ENCODE results near the gene NR1H2.
A peak's percentile ranks its signal among the peaks of the same experiment; 100 is the strongest.
"Not testable (repeated sequence)": the region's sequence is repeated elsewhere in the genome, so short reads cannot be mapped to it uniquely, and the experiment has no call there.

The NR1H2 gene

DNA sequence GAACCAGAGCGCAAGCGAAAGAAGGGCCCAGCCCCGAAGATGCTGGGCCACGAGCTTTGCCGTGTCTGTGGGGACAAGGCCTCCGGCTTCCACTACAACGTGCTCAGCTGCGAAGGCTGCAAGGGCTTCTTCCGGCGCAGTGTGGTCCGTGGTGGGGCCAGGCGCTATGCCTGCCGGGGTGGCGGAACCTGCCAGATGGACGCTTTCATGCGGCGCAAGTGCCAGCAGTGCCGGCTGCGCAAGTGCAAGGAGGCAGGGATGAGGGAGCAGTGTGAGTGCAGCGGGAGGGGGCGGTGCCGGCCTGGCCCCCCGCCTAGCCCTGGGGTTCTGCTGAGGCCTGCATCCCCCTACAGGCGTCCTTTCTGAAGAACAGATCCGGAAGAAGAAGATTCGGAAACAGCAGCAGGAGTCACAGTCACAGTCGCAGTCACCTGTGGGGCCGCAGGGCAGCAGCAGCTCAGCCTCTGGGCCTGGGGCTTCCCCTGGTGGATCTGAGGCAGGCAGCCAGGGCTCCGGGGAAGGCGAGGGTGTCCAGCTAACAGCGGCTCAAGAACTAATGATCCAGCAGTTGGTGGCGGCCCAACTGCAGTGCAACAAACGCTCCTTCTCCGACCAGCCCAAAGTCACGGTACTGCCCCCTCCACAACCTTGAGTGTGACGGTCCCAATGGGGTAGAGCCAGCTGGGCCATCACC is 2.1 kb downstream of the NR1H2 start:
- no peak for DNase-seq (ENCODE audit: low read depth in 2 of 2)

DNA sequence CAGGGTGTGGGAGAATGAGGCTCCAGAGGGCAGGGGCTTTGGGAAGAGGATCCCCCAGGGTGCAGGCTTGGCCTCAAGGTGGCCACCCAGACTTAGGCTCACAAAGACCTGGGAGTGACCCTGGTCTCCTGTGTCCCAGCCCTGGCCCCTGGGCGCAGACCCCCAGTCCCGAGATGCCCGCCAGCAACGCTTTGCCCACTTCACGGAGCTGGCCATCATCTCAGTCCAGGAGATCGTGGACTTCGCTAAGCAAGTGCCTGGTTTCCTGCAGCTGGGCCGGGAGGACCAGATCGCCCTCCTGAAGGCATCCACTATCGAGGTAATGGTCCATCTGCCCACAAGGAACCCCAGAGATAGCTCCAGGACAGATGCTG is 2.6 kb downstream of the NR1H2 start:
- no peak for DNase-seq (ENCODE audit: low read depth in 2 of 2)

DNA sequence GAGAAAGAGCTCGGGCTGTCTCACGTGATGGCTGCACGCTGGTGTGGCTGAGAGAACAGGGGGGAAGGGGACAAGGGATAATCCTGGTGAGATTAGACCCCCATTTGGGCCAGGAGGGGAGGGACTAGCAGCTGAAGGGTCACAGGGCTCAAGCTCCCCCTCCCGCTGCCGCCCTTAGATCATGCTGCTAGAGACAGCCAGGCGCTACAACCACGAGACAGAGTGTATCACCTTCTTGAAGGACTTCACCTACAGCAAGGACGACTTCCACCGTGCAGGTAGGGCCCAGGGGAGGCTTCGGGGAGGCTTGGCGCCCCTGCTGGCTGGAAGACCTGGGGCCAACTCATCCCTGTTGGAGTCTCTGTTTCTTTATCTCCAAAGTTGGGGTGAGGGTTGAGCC is 3.3 kb downstream of the NR1H2 start:
- DNase-seq (ENCODE audit: low read depth in 2 of 2) = no peak

DNA sequence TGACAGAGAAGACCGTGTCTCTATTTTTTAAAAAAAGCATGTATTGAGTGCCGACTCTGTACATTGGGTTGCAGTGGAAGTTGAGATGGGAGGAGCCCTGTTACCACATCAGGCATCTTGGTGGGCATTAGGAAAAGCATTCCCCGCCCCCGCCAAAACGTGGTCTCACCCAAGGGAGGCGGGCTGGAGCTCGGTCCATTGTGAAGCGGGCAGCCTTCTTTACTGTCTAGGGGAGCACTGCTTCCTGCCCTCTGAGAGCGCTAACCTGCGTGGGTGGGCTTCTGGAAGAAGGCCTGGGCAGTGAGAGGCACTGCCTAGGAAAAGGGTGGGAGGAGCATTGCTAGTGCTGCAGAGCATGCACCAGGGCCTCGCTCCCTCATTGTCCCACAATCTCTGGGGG is 3.9 kb downstream of the NR1H2 start:
- DNase-seq (ENCODE audit: low read depth in 2 of 2) = no peak

DNA sequence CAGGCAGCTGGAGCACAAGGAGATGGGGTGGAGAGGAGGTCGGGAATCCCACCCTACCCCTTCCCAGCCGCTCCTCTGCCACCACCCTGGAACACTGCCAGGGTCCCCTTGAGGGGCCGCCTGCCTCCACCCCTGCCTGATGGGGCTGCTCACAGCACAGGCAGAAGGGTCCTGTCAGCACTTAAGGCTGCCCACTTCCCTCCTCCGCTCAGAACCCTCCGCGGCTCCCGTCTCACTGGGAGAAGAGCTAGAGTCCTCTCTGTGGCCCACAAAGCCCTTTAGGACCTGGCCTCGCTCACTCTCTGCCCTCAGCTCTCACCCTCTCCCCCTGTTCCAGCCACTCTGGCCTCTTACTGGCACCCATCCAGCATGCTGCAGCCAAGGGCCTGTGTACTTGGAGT is 4.5 kb downstream of the NR1H2 start:
- DNase-seq (ENCODE audit: low read depth in 2 of 2) = no peak

DNA sequence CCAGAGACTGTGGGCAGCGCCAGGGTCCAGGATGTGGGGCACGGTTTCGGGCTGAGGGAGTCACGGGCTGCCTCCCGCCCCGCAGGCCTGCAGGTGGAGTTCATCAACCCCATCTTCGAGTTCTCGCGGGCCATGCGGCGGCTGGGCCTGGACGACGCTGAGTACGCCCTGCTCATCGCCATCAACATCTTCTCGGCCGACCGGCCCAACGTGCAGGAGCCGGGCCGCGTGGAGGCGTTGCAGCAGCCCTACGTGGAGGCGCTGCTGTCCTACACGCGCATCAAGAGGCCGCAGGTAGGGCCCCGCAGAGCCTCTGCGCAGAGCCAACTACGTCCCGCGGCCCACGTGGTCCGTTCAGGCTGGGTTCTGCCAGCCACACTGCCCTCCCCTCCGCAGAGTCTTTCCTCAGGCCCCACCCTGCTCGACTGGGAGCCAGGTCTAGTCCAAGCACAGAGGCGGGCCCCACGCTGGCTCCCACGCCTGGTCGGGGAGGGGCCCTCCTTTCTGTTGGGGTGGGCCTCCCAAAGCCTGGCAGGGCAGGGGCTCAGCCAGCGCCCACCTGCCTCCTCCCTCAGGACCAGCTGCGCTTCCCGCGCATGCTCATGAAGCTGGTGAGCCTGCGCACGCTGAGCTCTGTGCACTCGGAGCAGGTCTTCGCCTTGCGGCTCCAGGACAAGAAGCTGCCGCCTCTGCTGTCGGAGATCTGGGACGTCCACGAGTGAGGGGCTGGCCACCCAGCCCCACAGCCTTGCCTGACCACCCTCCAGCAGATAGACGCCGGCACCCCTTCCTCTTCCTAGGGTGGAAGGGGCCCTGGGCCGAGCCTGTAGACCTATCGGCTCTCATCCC is 5.8 kb downstream of the NR1H2 start:
- no peak for DNase-seq (ENCODE audit: low read depth in 2 of 2)

DNA sequence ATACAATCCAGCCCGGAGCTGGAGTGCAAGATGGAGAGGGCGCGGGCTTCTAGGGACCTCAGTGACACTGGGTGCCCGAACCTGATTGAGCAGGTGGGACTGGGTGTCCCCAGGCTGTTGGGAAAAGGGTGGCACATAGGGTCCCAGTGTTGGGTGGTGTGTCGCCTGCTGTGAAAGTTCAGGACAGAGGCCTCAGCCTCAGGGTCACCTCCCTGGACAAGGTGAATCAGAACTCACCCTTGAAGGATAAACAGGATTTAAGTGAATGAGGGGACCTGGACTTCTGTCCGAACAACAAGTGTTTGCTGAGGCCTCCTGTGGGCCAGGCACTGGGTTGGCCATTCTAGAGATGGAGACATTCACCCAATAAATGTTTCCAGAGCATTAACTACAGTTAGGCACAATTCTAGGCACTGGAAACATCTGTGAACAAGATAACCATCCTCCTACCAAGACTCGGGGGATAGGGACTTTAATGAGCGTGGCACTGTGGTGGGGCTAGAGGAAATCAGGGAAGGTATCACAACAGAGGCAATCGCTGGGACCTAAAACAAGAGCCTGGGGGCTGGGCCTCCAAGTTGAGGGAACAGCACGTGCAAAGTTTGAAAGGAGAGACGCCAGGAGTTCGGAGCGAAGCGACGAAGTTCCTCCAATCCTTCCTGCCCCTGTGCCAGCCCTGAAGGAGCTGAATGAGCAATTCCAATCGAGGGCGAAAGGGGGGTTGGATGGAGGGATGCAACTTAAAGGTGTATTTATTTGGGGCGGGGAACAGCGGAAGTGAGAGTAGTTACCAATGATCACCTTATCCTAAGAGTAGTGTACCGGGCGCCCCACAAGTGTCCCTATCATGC is 7.0 kb downstream of the NR1H2 start:
- no peak for DNase-seq (ENCODE audit: low read depth in 2 of 2)

DNA sequence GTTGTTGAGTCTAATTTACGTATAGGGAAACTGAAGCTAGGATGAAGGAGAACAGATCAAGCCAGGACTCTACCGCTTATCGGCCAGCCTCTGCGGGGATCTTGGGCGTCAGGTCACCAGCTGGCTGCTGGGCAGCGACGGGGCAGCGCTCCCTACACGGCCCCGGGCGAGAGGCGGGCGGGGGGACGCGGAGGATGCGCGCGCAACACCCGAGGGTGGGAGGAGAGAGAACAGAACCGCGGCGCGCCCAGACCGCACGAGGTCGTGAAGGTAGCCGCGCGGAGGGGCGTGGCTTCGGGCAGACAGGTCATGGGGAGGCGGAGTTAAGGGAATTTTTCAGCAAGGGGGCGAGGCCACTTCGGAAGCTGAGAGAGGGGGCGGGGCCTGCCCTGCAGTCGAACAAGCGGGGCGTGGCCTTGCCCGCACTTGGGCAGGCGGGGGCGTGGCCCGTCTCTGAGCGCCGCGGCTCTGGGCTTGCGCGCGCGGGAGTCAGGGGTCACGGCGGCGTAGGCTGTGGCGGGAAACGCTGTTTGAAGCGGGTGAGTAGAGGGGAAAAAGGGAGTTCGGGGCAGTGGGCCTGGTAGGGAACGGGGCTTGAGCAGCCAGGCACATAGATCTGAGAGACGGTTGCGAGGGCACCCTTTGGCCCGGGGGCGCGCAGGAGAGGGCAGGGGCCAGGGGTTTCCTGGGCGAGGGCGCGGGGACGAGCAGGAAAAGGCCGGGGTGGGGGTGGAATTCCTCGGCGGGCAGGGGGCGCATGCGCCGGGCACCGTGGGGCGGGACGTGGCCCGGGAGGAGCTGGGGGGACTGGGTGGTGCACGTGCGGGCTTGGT is 7.8 kb downstream of the NR1H2 start, which contains the start of gene POLD1:
Gene POLD1, plus strand, starts transcription at position 496 of the 833 bp plus-strand sequence. CDS start 14,505 bp downstream, outside the sequence.
- peak; percentile 98 to 99 for DNase-seq (ENCODE audit: low read depth in 2 of 2)

DNA sequence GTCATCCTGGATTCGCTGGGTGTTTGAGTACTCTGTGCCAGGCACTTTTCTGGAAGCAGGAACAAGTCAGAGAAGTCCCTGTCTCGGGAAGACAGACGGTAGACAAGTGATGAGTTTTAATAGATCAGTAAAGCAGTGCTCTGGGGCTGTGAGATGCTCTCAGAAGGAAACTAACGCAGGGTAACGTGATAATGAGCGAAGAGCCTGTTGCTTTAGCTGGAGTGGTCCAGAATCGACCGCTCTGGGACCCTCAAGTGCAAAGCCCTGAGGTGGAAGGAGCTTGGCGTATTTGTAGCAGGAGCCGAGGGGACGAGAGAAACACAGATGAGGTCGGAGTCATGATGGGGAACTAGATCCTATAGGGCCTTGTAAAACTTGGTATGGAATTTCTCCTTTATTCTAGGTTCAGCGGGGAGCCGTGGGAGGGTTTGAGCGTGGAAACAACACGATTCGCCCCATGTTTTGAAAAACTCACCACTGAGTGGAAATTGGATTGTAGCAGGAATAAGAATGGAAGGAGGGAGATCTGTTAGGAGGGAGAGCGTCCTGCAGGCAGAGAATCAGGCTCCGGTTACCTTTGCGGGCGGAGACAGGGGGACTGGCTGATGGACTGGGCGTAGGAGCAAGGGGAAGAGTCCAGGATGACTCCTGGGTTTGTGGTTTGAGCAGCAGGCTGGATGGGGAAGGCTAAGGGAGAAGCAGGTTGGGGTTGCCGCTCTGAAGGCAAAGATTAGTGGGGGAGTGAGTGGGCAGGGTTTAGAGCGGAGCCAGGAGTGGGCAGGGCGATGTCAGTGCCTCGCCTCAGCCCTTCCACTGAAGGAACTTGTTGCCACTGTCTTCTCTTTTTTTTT is 8.7 kb downstream of the NR1H2 start:
- DNase-seq (ENCODE audit: low read depth in 2 of 2) = no peak

DNA sequence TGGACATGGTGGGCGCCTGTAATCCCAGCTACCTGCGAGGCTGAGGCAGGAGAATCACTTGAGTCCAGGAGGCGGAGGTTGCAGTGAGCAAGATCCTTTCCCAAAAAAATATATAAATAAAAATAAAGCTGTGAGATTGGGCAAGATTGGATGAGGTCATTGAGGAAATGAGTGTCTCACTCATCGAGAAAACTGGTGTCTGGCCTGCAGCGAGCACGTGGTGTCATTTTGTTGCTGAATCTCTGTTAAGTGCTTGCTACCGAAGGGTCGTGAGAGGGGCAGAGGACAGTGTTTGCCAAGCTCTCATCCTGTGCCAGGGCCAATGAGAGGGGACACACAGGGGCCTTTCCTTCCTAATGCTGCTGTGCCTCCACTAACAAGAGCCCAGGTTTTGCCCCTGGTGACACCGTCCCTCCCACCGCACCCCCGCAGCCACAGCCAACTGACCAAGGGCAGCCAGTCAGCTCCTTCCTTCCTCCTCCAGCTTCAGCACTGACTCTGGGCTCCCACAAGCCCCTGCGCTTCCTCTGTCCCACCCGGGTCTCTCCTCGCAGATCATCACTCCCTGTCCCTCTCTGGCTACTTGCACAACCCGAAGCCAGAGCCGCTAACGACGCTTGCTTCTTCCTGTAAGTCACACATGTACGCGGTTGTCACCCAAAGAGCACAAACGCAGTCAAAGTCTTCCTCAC is 11.1 kb downstream of the NR1H2 start:
- DNase-seq (ENCODE audit: low read depth in 2 of 2) = no peak

DNA sequence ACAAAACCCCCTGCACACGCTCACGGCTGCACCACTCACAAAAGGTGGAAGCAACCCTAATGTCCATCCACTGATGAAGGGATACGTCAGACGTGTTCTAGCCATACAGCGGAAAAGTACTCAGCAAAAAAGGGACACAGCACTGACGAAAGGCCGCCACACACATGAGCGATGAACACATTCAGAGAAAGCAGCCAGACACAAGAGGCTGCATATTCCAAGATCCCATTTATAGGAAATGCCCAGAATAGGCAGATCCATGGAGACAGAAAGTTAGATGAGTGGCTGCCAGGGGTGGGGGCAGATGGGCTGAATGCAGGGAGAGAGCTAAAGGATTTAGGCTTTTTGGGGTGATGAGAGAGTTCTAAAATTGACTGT is 11.6 kb downstream of the NR1H2 start:
- no peak for DNase-seq (ENCODE audit: low read depth in 2 of 2)

DNA sequence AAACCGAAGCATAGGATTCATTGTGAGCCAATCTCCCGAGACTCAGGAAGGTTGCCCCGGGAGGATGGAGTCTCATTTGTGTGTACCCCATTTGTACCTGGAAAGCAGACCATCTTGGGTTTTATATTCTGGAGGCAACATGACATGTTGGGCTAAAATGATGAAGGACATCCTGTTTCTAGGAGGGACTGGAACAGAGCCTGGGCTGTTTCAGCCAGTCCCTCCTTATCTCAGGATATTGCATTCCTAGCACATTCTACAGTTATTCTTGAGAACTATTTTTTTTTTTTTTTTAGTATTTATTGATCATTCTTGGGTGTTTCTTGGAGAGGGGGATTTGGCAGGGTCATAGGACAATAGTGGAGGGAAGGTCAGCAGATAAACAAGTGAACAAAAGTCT is 14.0 kb downstream of the NR1H2 start:
- DNase-seq (ENCODE audit: low read depth in 2 of 2) = not testable (repeated sequence)

DNA sequence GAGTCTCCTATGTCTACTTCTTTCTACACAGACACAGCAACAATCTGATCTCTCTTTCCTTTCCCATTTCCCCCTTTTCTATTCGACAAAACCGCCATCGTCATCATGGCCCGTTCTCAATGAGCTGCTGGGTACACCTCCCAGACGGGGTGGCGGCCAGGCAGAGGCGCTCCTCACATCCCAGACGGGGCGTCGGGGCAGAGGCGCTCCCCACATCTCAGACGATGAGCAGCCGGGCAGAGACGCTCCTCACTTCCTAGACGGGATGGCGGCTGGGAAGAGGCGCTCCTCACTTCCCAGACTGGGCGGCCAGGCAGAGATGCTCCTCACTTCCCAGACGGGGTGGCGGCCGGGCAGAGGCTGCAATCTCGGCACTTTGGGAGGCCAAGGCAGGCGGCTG is 14.7 kb downstream of the NR1H2 start:
- DNase-seq (ENCODE audit: low read depth in 2 of 2) = not testable (repeated sequence)

DNA sequence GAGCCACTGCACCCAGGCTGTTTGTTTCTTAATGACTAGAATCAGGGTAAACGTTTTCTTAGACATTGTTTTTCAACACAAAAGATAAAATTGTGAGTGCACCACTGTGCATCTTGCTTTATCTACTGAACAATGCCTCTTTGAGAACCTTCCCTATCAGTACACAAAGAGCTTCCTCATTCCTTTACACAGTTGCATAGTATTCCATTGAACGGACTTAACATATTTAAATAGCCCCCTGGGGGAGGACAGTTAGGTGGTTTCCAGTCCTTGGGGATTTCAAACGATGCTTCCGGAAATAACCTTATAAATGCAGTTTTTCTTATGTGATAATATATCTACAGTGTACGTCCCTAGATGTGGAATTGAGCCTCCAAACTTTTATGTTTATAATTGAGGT is 16.5 kb downstream of the NR1H2 start:
- no peak for DNase-seq (ENCODE audit: low read depth in 2 of 2)

DNA sequence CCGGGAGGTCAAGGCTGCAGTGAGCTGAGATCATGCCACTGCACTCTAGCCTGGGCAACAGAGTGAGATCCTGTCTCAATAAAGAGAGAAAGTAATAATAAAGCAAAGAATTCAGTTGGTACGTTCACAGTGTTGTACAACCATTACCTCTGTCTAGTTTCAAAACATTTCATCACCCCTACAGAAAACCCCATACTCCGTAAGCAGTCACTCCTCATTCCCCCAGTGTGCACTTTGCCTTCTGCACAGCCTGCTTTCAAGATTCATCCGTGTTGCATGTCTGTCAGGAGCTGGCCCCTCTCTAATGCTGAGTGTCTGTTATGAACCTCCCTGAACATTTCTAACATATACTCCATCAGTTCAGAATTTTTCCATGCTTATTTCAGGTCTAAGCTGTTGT is 17.3 kb downstream of the NR1H2 start:
- DNase-seq (ENCODE audit: low read depth in 2 of 2) = no peak

DNA sequence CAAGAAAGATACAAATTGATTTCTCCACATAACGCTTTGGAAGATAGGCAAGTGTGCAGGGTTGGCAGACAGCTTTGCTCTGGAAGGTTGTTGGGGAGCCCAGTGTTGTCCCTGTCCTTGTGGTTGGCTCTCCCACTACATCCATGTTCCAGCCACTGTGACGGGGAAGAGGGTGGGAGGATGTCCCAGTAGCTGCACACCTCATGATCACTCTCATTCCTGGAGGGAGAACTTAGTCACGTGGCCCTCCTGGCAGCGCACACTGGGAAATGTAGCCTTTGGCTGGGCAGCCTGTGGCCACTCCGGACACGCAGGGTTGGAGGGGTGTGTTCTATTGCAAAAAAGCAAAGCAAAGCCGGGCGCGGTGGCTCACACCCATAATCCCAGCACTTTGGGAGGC is 17.8 kb downstream of the NR1H2 start:
- no peak for DNase-seq (ENCODE audit: low read depth in 2 of 2)

DNA sequence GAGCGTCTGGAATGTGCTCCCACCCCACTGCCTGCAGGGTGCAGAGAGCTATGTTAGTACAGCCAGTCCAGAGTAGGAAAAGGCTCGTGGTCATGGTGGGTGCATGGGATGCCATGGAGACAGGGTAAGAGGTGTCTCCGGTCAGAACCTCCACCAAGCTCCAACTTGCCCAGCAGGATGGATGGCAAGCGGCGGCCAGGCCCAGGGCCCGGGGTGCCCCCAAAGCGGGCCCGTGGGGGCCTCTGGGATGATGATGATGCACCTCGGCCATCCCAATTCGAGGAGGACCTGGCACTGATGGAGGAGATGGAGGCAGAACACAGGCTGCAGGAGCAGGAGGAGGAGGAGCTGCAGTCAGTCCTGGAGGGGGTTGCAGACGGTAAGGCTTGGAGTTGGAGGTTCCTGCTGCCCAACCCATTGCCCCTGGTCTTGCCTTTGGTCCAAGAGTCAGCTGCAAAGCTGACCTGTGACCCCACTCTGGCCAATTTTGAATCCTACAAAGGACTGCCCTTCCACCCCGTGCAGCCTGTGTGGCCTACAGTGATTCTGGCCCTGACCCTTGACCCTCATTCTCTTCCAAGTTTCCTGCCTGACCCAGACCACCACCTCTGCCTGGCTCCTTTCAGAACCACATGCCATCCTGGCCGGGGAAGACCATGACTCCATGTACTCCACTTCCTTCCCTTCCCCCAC is 22.6 kb downstream of the NR1H2 start:
- DNase-seq (ENCODE audit: low read depth in 2 of 2) = no peak

DNA sequence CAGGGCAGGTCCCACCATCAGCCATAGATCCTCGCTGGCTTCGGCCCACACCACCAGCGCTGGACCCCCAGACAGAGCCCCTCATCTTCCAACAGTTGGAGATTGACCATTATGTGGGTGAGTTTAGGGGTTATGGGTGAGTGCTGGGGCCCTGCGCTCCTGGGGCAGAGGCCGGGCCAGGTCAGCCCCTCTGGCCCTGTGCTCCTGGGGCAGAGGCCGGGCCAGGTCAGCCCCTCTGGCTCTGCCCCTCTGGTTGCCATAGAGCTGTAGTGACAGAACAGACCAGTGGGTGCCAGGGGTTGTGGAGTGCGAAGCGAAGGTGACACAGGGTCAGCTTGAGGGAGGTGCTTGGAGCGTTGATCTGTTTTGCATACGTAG is 23.1 kb downstream of the NR1H2 start:
- no peak for DNase-seq (ENCODE audit: low read depth in 2 of 2)

All from stimulated activated CD8-positive, alpha-beta memory T cell treated with anti-CD3 and anti-CD28 coated beads, Interleukin-2, amount 100 ng/mL, for 1 hour (primary cell).